ENCODE results near the gene GCDH. TPM values are rescaled to one million over a fixed set of nuclear protein-coding genes. Genes with fewer than 3 reads are reported as not detected.
"Not testable (repeated sequence)": the region's sequence is repeated elsewhere in the genome, so short reads cannot be mapped to it uniquely, and the experiment has no call there.

The GCDH gene
- 27.1 TPM for polyA plus RNA-seq (2012; ENCODE audit: low read depth, missing spikeins)

GRCh38 chr19:12890787-12891552 is at the start of gene GCDH:
TSS of gene GCDH (plus strand) at chr19:12891160. CDS start at chr19:12891305, 145 bp downstream.
- TF ChIP-seq SPI1 (IDR thresholded peaks at IDR 0.05; ENCODE audit: low read depth, low read length) (peak; percentile 0; the same call in 1 of the 2 replicates), PAX5 (IDR thresholded peaks at IDR 0.05; ENCODE audit: insufficient read depth, low read length, severe bottlenecking) (no peak), POLR2A (IDR thresholded peaks at IDR 0.05; ENCODE audit: low read depth, low read length) (peak; percentile 77; the same call in 1 of the 2 replicates), POLR2AphosphoS5 (IDR thresholded peaks at IDR 0.05; ENCODE audit: low read depth, low read length) (peak; percentile 83), POU2F2 (IDR thresholded peaks at IDR 0.05; ENCODE audit: low read depth, low read length) (no peak), TAF1 (IDR thresholded peaks at IDR 0.05; ENCODE audit: low read depth, low read length) (peak; percentile 66; the same call in 1 of the 2 replicates)
- DNase-seq (ENCODE audit: insufficient read length, low spot score), result peak; percentile 93
- peak; percentile 89 for FAIRE-seq

GRCh38 chr19:12842511-12842910 is 48.4 kb upstream of the GCDH start:
- no peak for TF ChIP-seq POU2F2 (IDR thresholded peaks at IDR 0.05; ENCODE audit: low read depth, low read length)
- TF ChIP-seq TAF1 (IDR thresholded peaks at IDR 0.05; ENCODE audit: low read depth, low read length), result no peak
- TF ChIP-seq SPI1 (IDR thresholded peaks at IDR 0.05; ENCODE audit: low read depth, low read length), result no peak
- no peak for TF ChIP-seq POLR2A (IDR thresholded peaks at IDR 0.05; ENCODE audit: low read depth, low read length)
- no peak for TF ChIP-seq POLR2AphosphoS5 (IDR thresholded peaks at IDR 0.05; ENCODE audit: low read depth, low read length)
- no peak for TF ChIP-seq PAX5 (IDR thresholded peaks at IDR 0.05; ENCODE audit: insufficient read depth, low read length, severe bottlenecking)
- DNase-seq (ENCODE audit: insufficient read length, low spot score) (no peak), FAIRE-seq (no peak)

GRCh38 chr19:12843328-12843727 is 47.6 kb upstream of the GCDH start:
- FAIRE-seq (no peak), DNase-seq (ENCODE audit: insufficient read length, low spot score) (no peak)
- TF ChIP-seq POLR2A (IDR thresholded peaks at IDR 0.05; ENCODE audit: low read depth, low read length) (no peak), TAF1 (IDR thresholded peaks at IDR 0.05; ENCODE audit: low read depth, low read length) (no peak), SPI1 (IDR thresholded peaks at IDR 0.05; ENCODE audit: low read depth, low read length) (no peak), POU2F2 (IDR thresholded peaks at IDR 0.05; ENCODE audit: low read depth, low read length) (no peak), PAX5 (IDR thresholded peaks at IDR 0.05; ENCODE audit: insufficient read depth, low read length, severe bottlenecking) (no peak), POLR2AphosphoS5 (IDR thresholded peaks at IDR 0.05; ENCODE audit: low read depth, low read length) (no peak)

GRCh38 chr19:12843999-12844732 is 46.8 kb upstream of the GCDH start:
- no peak for DNase-seq (ENCODE audit: insufficient read length, low spot score)
- TF ChIP-seq POLR2A (IDR thresholded peaks at IDR 0.05; ENCODE audit: low read depth, low read length) (no peak), POLR2AphosphoS5 (IDR thresholded peaks at IDR 0.05; ENCODE audit: low read depth, low read length) (no peak), TAF1 (IDR thresholded peaks at IDR 0.05; ENCODE audit: low read depth, low read length) (no peak), POU2F2 (IDR thresholded peaks at IDR 0.05; ENCODE audit: low read depth, low read length) (no peak), SPI1 (IDR thresholded peaks at IDR 0.05; ENCODE audit: low read depth, low read length) (no peak), PAX5 (IDR thresholded peaks at IDR 0.05; ENCODE audit: insufficient read depth, low read length, severe bottlenecking) (no peak)
- FAIRE-seq, result no peak

GRCh38 chr19:12846613-12847012 is 44.3 kb upstream of the GCDH start:
- DNase-seq (ENCODE audit: insufficient read length, low spot score); FAIRE-seq: not testable (repeated sequence)

GRCh38 chr19:12847159-12848139 is 43.5 kb upstream of the GCDH start:
- FAIRE-seq, result peak; percentile 81
- DNase-seq (ENCODE audit: insufficient read length, low spot score), result peak; percentile 95
- TF ChIP-seq SPI1 (IDR thresholded peaks at IDR 0.05; ENCODE audit: low read depth, low read length) (peak; percentile 38; the same call in 1 of the 2 replicates), TAF1 (IDR thresholded peaks at IDR 0.05; ENCODE audit: low read depth, low read length) (no peak)

GRCh38 chr19:12856653-12857052 is 34.3 kb upstream of the GCDH start:
- no peak for DNase-seq (ENCODE audit: insufficient read length, low spot score)
- FAIRE-seq, result no peak
- no peak for TF ChIP-seq TAF1 (IDR thresholded peaks at IDR 0.05; ENCODE audit: low read depth, low read length)
- no peak for TF ChIP-seq POLR2A (IDR thresholded peaks at IDR 0.05; ENCODE audit: low read depth, low read length)
- TF ChIP-seq SPI1 (IDR thresholded peaks at IDR 0.05; ENCODE audit: low read depth, low read length), result no peak
- no peak for TF ChIP-seq POLR2AphosphoS5 (IDR thresholded peaks at IDR 0.05; ENCODE audit: low read depth, low read length)
- TF ChIP-seq POU2F2 (IDR thresholded peaks at IDR 0.05; ENCODE audit: low read depth, low read length), result no peak
- no peak for TF ChIP-seq PAX5 (IDR thresholded peaks at IDR 0.05; ENCODE audit: insufficient read depth, low read length, severe bottlenecking)

- FAIRE-seq, result no peak
- TF ChIP-seq POU2F2 (IDR thresholded peaks at IDR 0.05; ENCODE audit: low read depth, low read length), result no peak
- TF ChIP-seq POLR2A (IDR thresholded peaks at IDR 0.05; ENCODE audit: low read depth, low read length), result no peak
- TF ChIP-seq SPI1 (IDR thresholded peaks at IDR 0.05; ENCODE audit: low read depth, low read length), result no peak
- TF ChIP-seq PAX5 (IDR thresholded peaks at IDR 0.05; ENCODE audit: insufficient read depth, low read length, severe bottlenecking), result no peak
- no peak for TF ChIP-seq TAF1 (IDR thresholded peaks at IDR 0.05; ENCODE audit: low read depth, low read length)
- TF ChIP-seq POLR2AphosphoS5 (IDR thresholded peaks at IDR 0.05; ENCODE audit: low read depth, low read length), result no peak
- DNase-seq (ENCODE audit: insufficient read length, low spot score), result no peak
These were observed 32.7 kb upstream of the GCDH start for GRCh38 chr19:12858041-12858928.

Data from GM12891 (cell line).